GM21360 (cell line): Measurements from ENCODE around the gene HSPB3.
"Not testable (repeated sequence)": the region's sequence is repeated elsewhere in the genome, so short reads cannot be mapped to it uniquely, and the experiment has no call there.

ENCODE experiments used
- ATAC-seq: cut with Tn5 transposase; IDR thresholded peaks from one replicate; pipeline ENCODE4 v1.9.1; 2021; ENCODE audit warnings: mild to moderate bottlenecking, moderate library complexity; ENCODE audit not compliant: unreplicated experiment

Gene HSPB3

GRCh38 chr5:54454602-54455001 is 897 bp upstream of the HSPB3 start:
- ATAC-seq = no peak

GRCh38 chr5:54457094-54457862 is 1.8 kb downstream of the HSPB3 start:
- no peak for ATAC-seq

GRCh38 chr5:54458221-54458620 is 2.7 kb downstream of the HSPB3 start:
- ATAC-seq = no peak

- no peak for ATAC-seq
Observed at GRCh38 chr5:54460181-54460919, 4.9 kb downstream of the HSPB3 start.

- no peak for ATAC-seq
Observed at GRCh38 chr5:54462281-54462680, 6.8 kb downstream of the HSPB3 start.

GRCh38 chr5:54463713-54464112 is 8.2 kb downstream of the HSPB3 start:
- ATAC-seq = no peak

GRCh38 chr5:54469622-54470021 is 14.1 kb downstream of the HSPB3 start:
- ATAC-seq = peak; percentile 90

- peak; percentile 7 for ATAC-seq
Observed at GRCh38 chr5:54470128-54470527, 14.6 kb downstream of the HSPB3 start.

GRCh38 chr5:54470677-54471076 is 15.2 kb downstream of the HSPB3 start:
- ATAC-seq = no peak

GRCh38 chr5:54471398-54471797 is 15.9 kb downstream of the HSPB3 start:
- ATAC-seq = no peak

- no peak for ATAC-seq
Observed at GRCh38 chr5:54476682-54477081, 21.2 kb downstream of the HSPB3 start.

- ATAC-seq = no peak
Observed at GRCh38 chr5:54477941-54478478, 22.5 kb downstream of the HSPB3 start.

- ATAC-seq = no peak
Observed at GRCh38 chr5:54480296-54480695, 24.8 kb downstream of the HSPB3 start.

GRCh38 chr5:54484219-54484894 is 28.9 kb downstream of the HSPB3 start:
- no peak for ATAC-seq

GRCh38 chr5:54485659-54486058 is 30.2 kb downstream of the HSPB3 start:
- ATAC-seq = not testable (repeated sequence)

- not testable (repeated sequence) for ATAC-seq
Observed at GRCh38 chr5:54489648-54489979, 34.1 kb downstream of the HSPB3 start.

- no peak for ATAC-seq
Observed at GRCh38 chr5:54491326-54491725, 35.8 kb downstream of the HSPB3 start.

- no peak for ATAC-seq
Observed at GRCh38 chr5:54492178-54492577, 36.7 kb downstream of the HSPB3 start.

- no peak for ATAC-seq
Observed at GRCh38 chr5:54495027-54495426, 39.5 kb downstream of the HSPB3 start.
